ENCODE results near the gene NDFIP2. TPM values are rescaled to one million over a fixed set of nuclear protein-coding genes. Genes with fewer than 3 reads are reported as not detected.

NDFIP2 gene
- total RNA-seq, 3 donors from 2014 or later (not counting 1 experiment from before 2014, with no cell fraction given), result 2.6 to 9.6 (median 3.6) TPM

GRCh38 chr13:79486433-79487188, 5.7 kb downstream of the NDFIP2 start:
- TF ChIP-seq CTCF (IDR thresholded peaks at IDR 0.05), result no peak
- peaks cover 26% of the 10 kb centered on the region for H3K27me3 ChIP-seq (ENCODE audit: control insufficient read depth, insufficient read depth, low read length)
- no peaks in the 10 kb centered on the region for H3K9me3 Mint-ChIP-seq
- H3K4me1 ChIP-seq (ENCODE audit: control insufficient read depth, insufficient read depth, low read length), result peaks cover 3% of the 10 kb centered on the region
- no peak overlapping the region for H3K4me3 ChIP-seq (ENCODE audit: low read length)
- peaks cover 8% of the 10 kb centered on the region for H3K36me3 Mint-ChIP-seq
- intact Hi-C loops (cut with micrococcal nuclease), result no loop called here
- no peak overlapping the region for H3K4me3 Mint-ChIP-seq
- peaks cover 13 to 38% of the 10 kb centered on the region in 2 donors for H3K27me3 Mint-ChIP-seq (ENCODE audit: low read depth in 2 of 2)
- DNase-seq, result no peak
- H3K27ac ChIP-seq (ENCODE audit: low read length), result no peak overlapping the region
- peaks cover 23 to 28% of the 10 kb centered on the region in 2 donors for H3K4me1 Mint-ChIP-seq
- H3K27ac Mint-ChIP-seq, result no peak overlapping the region
- over 99% methylated on average over 6 of the region's 6 CpGs for WGBS (ENCODE audit: insufficient coverage)
- H3K36me3 ChIP-seq (ENCODE audit: control insufficient read depth, insufficient read depth, low read length), result no peaks in the 10 kb centered on the region
- no peaks in the 10 kb centered on the region for H3K9me3 ChIP-seq (ENCODE audit: control insufficient read depth, insufficient read depth, low read length)
- ATAC-seq, result no peak

GRCh38 chr13:79490326-79490725, 9.4 kb downstream of the NDFIP2 start:
- H3K4me1 Mint-ChIP-seq, result peaks cover 6 to 14% of the 10 kb centered on the region in 2 donors
- H3K4me1 ChIP-seq (ENCODE audit: control insufficient read depth, insufficient read depth, low read length), result no peaks in the 10 kb centered on the region
- H3K4me3 ChIP-seq (ENCODE audit: low read length), result no peak overlapping the region
- TF ChIP-seq CTCF (IDR thresholded peaks at IDR 0.05), result no peak
- no peak overlapping the region for H3K27ac ChIP-seq (ENCODE audit: low read length)
- no peaks in the 10 kb centered on the region for H3K36me3 ChIP-seq (ENCODE audit: control insufficient read depth, insufficient read depth, low read length)
- H3K27me3 Mint-ChIP-seq (ENCODE audit: low read depth in 2 of 2), result peaks cover 6 to 34% of the 10 kb centered on the region in 2 donors
- no peak overlapping the region for H3K27ac Mint-ChIP-seq
- H3K4me3 Mint-ChIP-seq, result no peak overlapping the region
- intact Hi-C loops (cut with micrococcal nuclease), result no loop called here
- no peaks in the 10 kb centered on the region for H3K9me3 Mint-ChIP-seq
- H3K9me3 ChIP-seq (ENCODE audit: control insufficient read depth, insufficient read depth, low read length), result no peaks in the 10 kb centered on the region
- DNase-seq, result no peak
- H3K27me3 ChIP-seq (ENCODE audit: control insufficient read depth, insufficient read depth, low read length), result peaks cover 5% of the 10 kb centered on the region
- WGBS (ENCODE audit: insufficient coverage), result 95% methylated on average over 1 of the region's 1 CpG
- H3K36me3 Mint-ChIP-seq, result peaks cover 8% of the 10 kb centered on the region
- ATAC-seq, result no peak

GRCh38 chr13:79490824-79491223, 9.9 kb downstream of the NDFIP2 start:
- Mint-ChIP-seq H3K27ac (no peak overlapping the region), H3K36me3 (peaks cover 3% of the 10 kb centered on the region), H3K4me3 (no peak overlapping the region), H3K9me3 (no peaks in the 10 kb centered on the region), H3K4me1 (peaks cover 1 to 14% of the 10 kb centered on the region in 2 donors), H3K27me3 (ENCODE audit: low read depth in 2 of 2) (peaks cover 4 to 34% of the 10 kb centered on the region in 2 donors)
- Histone ChIP-seq H3K27me3 (ENCODE audit: control insufficient read depth, insufficient read depth, low read length) (peaks cover 4% of the 10 kb centered on the region), H3K4me1 (ENCODE audit: control insufficient read depth, insufficient read depth, low read length) (no peaks in the 10 kb centered on the region), H3K9me3 (ENCODE audit: control insufficient read depth, insufficient read depth, low read length) (no peaks in the 10 kb centered on the region), H3K27ac (ENCODE audit: low read length) (no peak overlapping the region), H3K36me3 (ENCODE audit: control insufficient read depth, insufficient read depth, low read length) (no peaks in the 10 kb centered on the region), H3K4me3 (ENCODE audit: low read length) (no peak overlapping the region)
- DNase-seq, result no peak
- WGBS (ENCODE audit: insufficient coverage), result 100% methylated on average over 1 of the region's 1 CpG
- ATAC-seq, result no peak
- intact Hi-C loops (cut with micrococcal nuclease), result no loop called here
- TF ChIP-seq CTCF (IDR thresholded peaks at IDR 0.05), result no peak

GRCh38 chr13:79491715-79492114, 10.8 kb downstream of the NDFIP2 start:
- Histone ChIP-seq H3K36me3 (ENCODE audit: control insufficient read depth, insufficient read depth, low read length) (no peaks in the 10 kb centered on the region), H3K27me3 (ENCODE audit: control insufficient read depth, insufficient read depth, low read length) (peaks cover 4% of the 10 kb centered on the region), H3K4me3 (ENCODE audit: low read length) (no peak overlapping the region), H3K4me1 (ENCODE audit: control insufficient read depth, insufficient read depth, low read length) (no peaks in the 10 kb centered on the region), H3K27ac (ENCODE audit: low read length) (no peak overlapping the region), H3K9me3 (ENCODE audit: control insufficient read depth, insufficient read depth, low read length) (no peaks in the 10 kb centered on the region)
- intact Hi-C loops (cut with micrococcal nuclease), result no loop called here
- Mint-ChIP-seq H3K4me3 (no peak overlapping the region), H3K27ac (no peak overlapping the region), H3K4me1 (peaks cover 0 to 14% of the 10 kb centered on the region in 2 donors), H3K36me3 (no peaks in the 10 kb centered on the region), H3K27me3 (ENCODE audit: low read depth in 2 of 2) (peaks cover 4 to 36% of the 10 kb centered on the region in 2 donors), H3K9me3 (no peaks in the 10 kb centered on the region)
- ATAC-seq (no peak), DNase-seq (no peak)
- 93% methylated on average over 4 of the region's 4 CpGs for WGBS (ENCODE audit: insufficient coverage)
- TF ChIP-seq CTCF (IDR thresholded peaks at IDR 0.05), result no peak
